MV-4-11 (cell line): ENCODE measurements around the gene COL27A1.

Experiments used
- DNase-seq: peaks from one replicate; lab custom pipeline; 2025; lab: John Stamatoyannopoulos, UW

COL27A1 gene

GRCh38 chr9:114247077-114247476, 91.7 kb downstream of the COL27A1 start:
- DNase-seq, result no peak

GRCh38 chr9:114247491-114247890, 92.2 kb downstream of the COL27A1 start:
- no peak for DNase-seq

- no peak for DNase-seq
Observed at GRCh38 chr9:114248299-114248707, 93.0 kb downstream of the COL27A1 start.

GRCh38 chr9:114249424-114250234, 94.3 kb downstream of the COL27A1 start:
- no peak for DNase-seq

GRCh38 chr9:114250235-114250568, 94.9 kb downstream of the COL27A1 start:
- DNase-seq, result no peak

GRCh38 chr9:114250648-114251047, 95.3 kb downstream of the COL27A1 start:
- no peak for DNase-seq

- DNase-seq, result no peak
Observed at GRCh38 chr9:114252394-114252793, 97.1 kb downstream of the COL27A1 start.

GRCh38 chr9:114256827-114257328, 101.5 kb downstream of the COL27A1 start:
- DNase-seq, result no peak

GRCh38 chr9:114258218-114258617, 102.9 kb downstream of the COL27A1 start:
- DNase-seq, result no peak

GRCh38 chr9:114258866-114259797, 103.8 kb downstream of the COL27A1 start:
- DNase-seq, result no peak

GRCh38 chr9:114259798-114260523, 104.6 kb downstream of the COL27A1 start:
- DNase-seq, result no peak

- no peak for DNase-seq
Observed at GRCh38 chr9:114261026-114261425, 105.7 kb downstream of the COL27A1 start.

GRCh38 chr9:114261987-114262386, 106.7 kb downstream of the COL27A1 start:
- no peak for DNase-seq

- no peak for DNase-seq
Observed at GRCh38 chr9:114263853-114264510, 108.6 kb downstream of the COL27A1 start.

- no peak for DNase-seq
Observed at GRCh38 chr9:114264806-114265550, 109.6 kb downstream of the COL27A1 start.

GRCh38 chr9:114266969-114267368, 111.6 kb downstream of the COL27A1 start:
- DNase-seq, result peak; percentile 32

GRCh38 chr9:114269023-114269422, 113.7 kb downstream of the COL27A1 start:
- no peak for DNase-seq

GRCh38 chr9:114270120-114270975, 115.0 kb downstream of the COL27A1 start:
- no peak for DNase-seq

GRCh38 chr9:114271556-114272510, 116.5 kb downstream of the COL27A1 start:
- no peak for DNase-seq
